B cell (primary cell): Measurements from ENCODE around the gene CACNA2D3. TPM values are rescaled to one million over a fixed set of nuclear protein-coding genes. Genes with fewer than 3 reads are reported as not detected.

Source experiments
- ATAC-seq: fragments of 200-7000 bp; cut with Tn5 transposase; one replicate; pipeline ENCODE4 v1.10.0; 2021; ENCODE audit warnings: low read depth, mild to moderate bottlenecking, moderate number of reproducible peaks, moderate library complexity
- CTCF ChIA-PET: fragments of 350-600 bp; sonication (Branson Sonifier 250); formaldehyde crosslinking; loops from one replicate; lab custom pipeline; 2021; ENCODE audit warnings: antibody characterized with exemption, inconsistent platforms; lab: Charles Lee
- POLR2A ChIA-PET: fragments of 350-600 bp; sonication (Branson Sonifier 250); formaldehyde crosslinking; loops from one replicate; lab custom pipeline; 2021; ENCODE audit warnings: antibody characterized with exemption; lab: Charles Lee
- DNase-seq: peaks from one replicate; pipeline ENCODE4 v3.0.0; 2013
- H2AFZ ChIP-seq: 2 replicates; pipeline ENCODE4 v1.6.1; 2012; ENCODE audit warnings: mild to moderate bottlenecking, low read depth, low read length; ENCODE audit not compliant: insufficient read depth, poor library complexity, severe bottlenecking
- H3K27ac ChIP-seq, 2 donors: 1 replicate in 1 of 2; 2 replicates in 1 of 2; pipeline ENCODE4 v1.5.1; 2012 to 2013; ENCODE audit warnings: low read length in 2 of 2, mild to moderate bottlenecking in 2 of 2, moderate library complexity in 1 of 2
- H3K27me3 ChIP-seq, 4 experiments: fragments of 200-600 bp in 1 of 4; sonication (generic) in 1 of 4; replicated peaks in 1 of 4; 1 replicate in 2 of 4; 2 replicates in 2 of 4; pipeline versions ENCODE4 v1.6.1 to v1.7.0; 2013 to 2016; ENCODE audit warnings: low read length in 3 of 4, mild to moderate bottlenecking in 2 of 4, mixed read lengths in 1 of 4, moderate library complexity in 1 of 4; ENCODE audit not compliant: insufficient read depth in 4 of 4, control insufficient read depth in 3 of 4; ENCODE audit errors: control extremely low read depth in 1 of 4
- H3K36me3 ChIP-seq, 2 experiments: replicated peaks in 1 of 2; 1 replicate in 1 of 2; 2 replicates in 1 of 2; pipeline versions ENCODE4 v1.6.1 to v1.7.1; 2013; ENCODE audit warnings: low read length in 1 of 2; ENCODE audit not compliant: insufficient read depth in 2 of 2, control insufficient read depth in 1 of 2; ENCODE audit errors: control extremely low read depth in 1 of 2, extremely low read depth in 1 of 2
- H3K4me1 ChIP-seq, 2 donors: fragments of 200-600 bp in 1 of 2; sonication (generic) in 1 of 2; 1 replicate in 1 of 2; 2 replicates in 1 of 2; pipeline versions ENCODE4 v1.5.1 to v1.6.1; 2013 to 2017; ENCODE audit warnings: low read length in 2 of 2; ENCODE audit not compliant: control insufficient read depth in 2 of 2, insufficient read depth in 2 of 2
- H3K4me2 ChIP-seq: replicated peaks from 2 replicates; pipeline ENCODE3; 2012; ENCODE audit warnings: mild to moderate bottlenecking, low read depth, low read length; ENCODE audit not compliant: poor library complexity, severe bottlenecking
- H3K4me3 ChIP-seq, 5 experiments: fragments of 200-600 bp in 1 of 5; sonication (generic) in 1 of 5; 1 replicate in 3 of 5; 2 replicates in 2 of 5; pipeline versions ENCODE4 v1.5.1 to v1.7.0; 2011 to 2016; ENCODE audit warnings: low read length in 4 of 5, mild to moderate bottlenecking in 4 of 5, low read depth in 2 of 5, control low read depth in 1 of 5, moderate library complexity in 1 of 5; ENCODE audit not compliant: insufficient read depth in 1 of 5; ENCODE audit errors: control extremely low read depth in 1 of 5, extremely low read depth in 1 of 5
- H3K79me2 ChIP-seq: fragments of 200-600 bp; sonication (generic); one replicate; pipeline ENCODE4 v1.6.0; 2016; ENCODE audit warnings: low read length; ENCODE audit not compliant: control insufficient read depth, insufficient read depth
- H3K9ac ChIP-seq: fragments of 200-600 bp; sonication (generic); 2 replicates; pipeline ENCODE4 v1.6.1; 2017; ENCODE audit warnings: mild to moderate bottlenecking, low read length, moderate library complexity
- H3K9me3 ChIP-seq, 3 donors: one replicate each; pipeline versions ENCODE4 v1.6.1 to v1.7.1; 2013; ENCODE audit warnings: low read length in 2 of 3; ENCODE audit not compliant: control insufficient read depth in 2 of 3, insufficient read depth in 1 of 3; ENCODE audit errors: control extremely low read depth in 1 of 3
- H4K20me1 ChIP-seq: 2 replicates; pipeline ENCODE4 v1.6.0; 2012; ENCODE audit warnings: mild to moderate bottlenecking, low read length; ENCODE audit not compliant: insufficient read depth, control insufficient read depth, poor library complexity, severe bottlenecking
- H3K27ac Mint-ChIP-seq: one replicate; pipeline ENCODE4 v1.8.0; 2021; ENCODE audit warnings: mixed read lengths
- H3K27me3 Mint-ChIP-seq: one replicate; pipeline ENCODE4 v1.8.0; 2021; ENCODE audit warnings: mixed read lengths
- H3K4me1 Mint-ChIP-seq: one replicate; pipeline ENCODE4 v1.8.0; 2021; ENCODE audit warnings: mixed read lengths
- H3K4me3 Mint-ChIP-seq: one replicate; pipeline ENCODE4 v1.8.0; 2021; ENCODE audit warnings: mixed read lengths
- H3K9me3 Mint-ChIP-seq: one replicate; pipeline ENCODE4 v1.8.0; 2022; ENCODE audit warnings: mixed read lengths; ENCODE audit not compliant: insufficient read depth
- CTCF ChIP-seq: fragments of 200-600 bp; IDR thresholded peaks from one replicate; pipeline ENCODE4 v1.8.0; 2022; ENCODE audit warnings: antibody characterized with exemption, mild to moderate bottlenecking
- EZH2 ChIP-seq: IDR thresholded peaks from 2 replicates; pipeline ENCODE4 v1.6.1; 2012; ENCODE audit warnings: borderline replicate concordance, low read depth, mild to moderate bottlenecking, moderate library complexity, low read length; ENCODE audit not compliant: insufficient read depth, poor library complexity, severe bottlenecking
- WGBS: methylation state at CpG from one replicate; pipeline ENCODE4 v1.1.5; 2013; ENCODE audit warnings: missing lambda C conversion rate; ENCODE audit not compliant: insufficient coverage; 5-methylcytosine and 5-hydroxymethylcytosine counted together
- intact Hi-C: fragments of 100-400 bp; cut with micrococcal nuclease; formaldehyde crosslinking; loops from one replicate; pipeline ENCODE4 v1.10.0; 2022
- polyA plus RNA-seq: library from polyadenylated mRNA; depleted of rRNA; stranded (reverse); fragments of >200 nt; gene quantifications from 2 replicates; pipeline ENCODE4 v1.2.3, GENCODE V29; 2012
- total RNA-seq, 2 donors: library from RNA; stranded (reverse); fragments of 120-200 nt in 1 of 2; gene quantifications; 1 replicate in 1 of 2; 2 replicates in 1 of 2; pipeline versions ENCODE4 v1.2.3 to v1.2.4, GENCODE V29; 2013 to 2022

Gene CACNA2D3
- total and polyA plus RNA-seq, 2 donors (not counting 1 experiment from before 2014, with no cell fraction given) = not detected

DNA sequence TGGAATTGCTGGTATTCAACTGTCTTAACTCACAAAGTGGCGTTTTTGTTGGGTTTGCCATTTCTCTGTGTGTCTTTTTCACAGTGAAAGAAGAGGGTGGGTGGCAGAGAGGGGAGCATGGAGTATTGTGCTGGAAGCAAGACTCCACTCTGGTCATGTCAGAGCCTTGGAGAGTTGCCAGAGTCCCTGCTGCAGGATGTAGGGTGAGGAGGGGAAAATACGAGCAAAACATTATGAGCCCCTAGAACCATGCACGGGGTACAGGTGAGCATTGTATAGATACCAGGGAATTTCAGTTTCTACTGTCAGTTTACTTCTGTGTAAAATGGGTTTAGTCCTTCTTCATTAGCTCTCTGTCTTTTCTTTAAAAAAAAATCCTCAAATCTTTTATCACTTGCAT, 249.9 kb downstream of the CACNA2D3 start:
- Histone ChIP-seq H3K27me3 (no peaks in the 10 kb centered on the region), H3K9me3 (no peaks in the 10 kb centered on the region), H3K36me3 (no peaks in the 10 kb centered on the region), H3K4me2 (no peak overlapping the region), H2AFZ (no peak overlapping the region), H3K4me1 (no peaks in the 10 kb centered on the region), H3K79me2 (no peaks in the 10 kb centered on the region), H4K20me1 (no peaks in the 10 kb centered on the region), H3K27ac (no peak overlapping the region), H3K9ac (no peak overlapping the region), H3K4me3 (no peak overlapping the region)
- ChIA-PET CTCF (no interaction called here), POLR2A (no interaction called here)
- no peaks in the 10 kb centered on the region for H3K9me3 Mint-ChIP-seq
- 100% methylated on average over 1 of the region's 3 CpGs for WGBS
- no peak overlapping the region for H3K4me3 Mint-ChIP-seq
- TF ChIP-seq EZH2 = no peak
- TF ChIP-seq CTCF = no peak
- H3K4me1 Mint-ChIP-seq = no peaks in the 10 kb centered on the region
- no peak overlapping the region for H3K27ac Mint-ChIP-seq
- intact Hi-C loops = no loop called here
- peaks cover 4% of the 10 kb centered on the region for H3K27me3 Mint-ChIP-seq
- ATAC-seq (no peak), DNase-seq (no peak)

DNA sequence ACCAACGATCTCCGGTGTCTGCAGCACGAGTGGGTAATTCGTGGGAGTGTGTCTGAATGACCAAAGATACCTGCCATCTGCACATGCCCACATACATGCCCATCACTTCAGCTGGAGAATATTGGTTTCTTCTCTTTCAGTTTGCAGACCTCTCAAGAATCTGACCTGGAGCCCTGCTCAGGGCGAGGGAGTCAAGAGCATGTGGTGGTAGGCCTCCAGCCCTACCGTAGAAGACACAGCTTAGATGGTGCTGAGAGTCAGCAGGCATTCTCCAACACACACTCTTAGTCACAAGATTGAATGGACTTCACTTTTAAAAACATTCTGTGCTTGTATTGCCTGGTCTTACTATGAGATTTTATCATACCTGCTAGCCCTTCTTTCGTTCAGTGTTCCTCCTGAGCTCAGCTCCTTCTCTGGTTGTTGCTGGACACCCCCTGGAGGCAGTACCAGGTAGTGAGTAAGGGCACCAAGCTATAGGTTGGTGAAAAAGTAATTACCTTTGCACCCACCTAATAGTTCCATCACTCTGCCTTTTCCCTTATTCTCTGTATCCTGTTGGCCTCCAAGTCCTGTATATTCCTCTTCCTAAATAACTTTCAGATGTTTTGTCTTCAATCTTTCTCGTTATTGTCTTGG, 252.0 kb downstream of the CACNA2D3 start:
- POLR2A ChIA-PET = no interaction called here
- CTCF ChIA-PET = interaction anchor here (0.7 kb wide), 1 partner anchor 436 kb away, joined by 3 read pairs; no protein-coding TSS in a partner anchor

More for the DNA sequence above, 252.0 kb downstream of the CACNA2D3 start:
- H3K4me1 Mint-ChIP-seq = no peaks in the 10 kb centered on the region
- Histone ChIP-seq H3K36me3 (no peaks in the 10 kb centered on the region), H2AFZ (no peak overlapping the region), H3K9ac (no peak overlapping the region), H3K79me2 (no peaks in the 10 kb centered on the region), H3K4me2 (no peak overlapping the region), H3K27me3 (no peaks in the 10 kb centered on the region), H4K20me1 (no peaks in the 10 kb centered on the region), H3K4me1 (no peaks in the 10 kb centered on the region), H3K9me3 (no peaks in the 10 kb centered on the region), H3K27ac (no peak overlapping the region), H3K4me3 (no peak overlapping the region)
- WGBS = 53% methylated on average over 3 of the region's 8 CpGs
- TF ChIP-seq CTCF = no peak
- no peak for TF ChIP-seq EZH2
- ATAC-seq (no peak), DNase-seq (no peak)
- peaks cover 4% of the 10 kb centered on the region for H3K27me3 Mint-ChIP-seq
- H3K27ac Mint-ChIP-seq = no peak overlapping the region
- no peak overlapping the region for H3K4me3 Mint-ChIP-seq
- no peaks in the 10 kb centered on the region for H3K9me3 Mint-ChIP-seq
- intact Hi-C loops = no loop called here
